ENCODE measurements around the gene PPP1R2.
A peak's percentile ranks its signal among the peaks of the same experiment; 100 is the strongest.
"Not testable (repeated sequence)": the region's sequence is repeated elsewhere in the genome, so short reads cannot be mapped to it uniquely, and the experiment has no call there.

Gene PPP1R2

GRCh38 chr3:195542698-195543499 lies at the start of gene PPP1R2:
TSS of gene PPP1R2 (minus strand) at chr3:195543325. CDS start at chr3:195543025, 300 bp downstream.
- peak; percentile 63 for DNase-seq (ENCODE audit: low read depth)
- H3K4me3 ChIP-seq (ENCODE audit: low read depth, low read length) = peak within 1 kb of the TSS; percentile 78

- no peak overlapping the region for H3K4me3 ChIP-seq (ENCODE audit: low read depth, low read length)
- DNase-seq (ENCODE audit: low read depth) = no peak
These were observed 48.7 kb upstream of the PPP1R2 start for GRCh38 chr3:195591852-195592251.

DNA sequence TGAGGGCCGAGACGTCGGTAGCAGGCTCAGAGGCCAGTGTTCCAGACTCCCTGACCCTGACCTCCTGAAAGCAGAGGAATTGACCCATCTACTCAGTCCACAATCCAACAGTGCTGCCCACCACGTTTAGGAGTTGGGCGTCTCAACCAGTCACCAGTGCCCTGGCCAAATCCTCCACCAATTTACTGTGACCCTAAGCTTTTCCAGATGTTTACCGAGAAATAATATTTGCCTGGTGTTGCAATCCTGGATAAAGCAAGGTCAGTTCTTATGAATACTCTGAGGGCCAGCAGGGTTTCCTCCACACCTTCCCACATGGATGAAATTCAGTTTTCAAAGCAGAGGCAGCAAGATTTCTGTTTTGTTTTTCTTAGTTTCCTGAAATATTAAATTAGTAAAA lies 48.1 kb upstream of the PPP1R2 start:
- no peak overlapping the region for H3K4me3 ChIP-seq (ENCODE audit: low read depth, low read length)
- no peak for DNase-seq (ENCODE audit: low read depth)

GRCh38 chr3:195590381-195590780 lies 47.3 kb upstream of the PPP1R2 start:
- H3K4me3 ChIP-seq (ENCODE audit: low read depth, low read length); DNase-seq (ENCODE audit: low read depth): not testable (repeated sequence)

DNA sequence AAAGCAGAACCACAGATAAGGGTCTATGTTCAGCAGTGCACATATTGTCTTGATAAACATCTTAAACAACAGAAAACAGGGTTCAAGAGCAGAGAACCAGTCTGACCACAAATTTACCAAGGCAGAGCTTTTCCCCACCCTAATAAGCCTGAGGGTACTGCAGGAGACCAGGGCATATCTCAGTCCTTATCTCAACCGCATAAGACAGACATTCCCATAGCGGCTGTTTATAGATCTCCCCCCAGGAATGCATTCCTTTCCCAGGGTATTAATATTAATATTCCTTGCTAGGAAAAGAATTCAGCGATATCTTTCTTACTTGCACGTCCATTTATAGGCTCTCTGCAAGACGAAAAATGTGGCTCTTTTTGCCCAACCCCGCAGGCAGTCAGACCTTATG lies 46.7 kb upstream of the PPP1R2 start:
- H3K4me3 ChIP-seq (ENCODE audit: low read depth, low read length); DNase-seq (ENCODE audit: low read depth): not testable (repeated sequence)

- no peak overlapping the region for H3K4me3 ChIP-seq (ENCODE audit: low read depth, low read length)
- DNase-seq (ENCODE audit: low read depth) = no peak
These were observed 44.7 kb upstream of the PPP1R2 start for GRCh38 chr3:195587824-195588223.

DNA sequence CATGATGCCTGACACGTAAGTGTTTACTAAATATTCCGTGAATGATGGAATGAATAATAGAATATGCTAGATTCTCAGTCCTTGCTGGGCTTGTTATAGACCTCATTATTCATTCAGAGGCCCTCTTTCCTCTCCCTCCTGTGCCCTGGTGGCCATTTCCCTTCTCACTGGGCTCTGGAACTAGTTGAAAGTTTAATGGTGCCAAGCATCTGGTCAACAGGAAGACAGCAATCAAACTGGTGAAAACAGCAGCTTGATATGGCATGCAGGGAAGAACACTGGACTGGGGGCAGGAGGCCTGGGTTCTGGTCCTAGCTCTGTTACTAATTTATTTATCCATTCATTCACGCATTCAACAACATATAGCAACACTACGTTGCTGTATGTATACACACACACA lies 44.3 kb upstream of the PPP1R2 start:
- DNase-seq (ENCODE audit: low read depth) = no peak
- H3K4me3 ChIP-seq (ENCODE audit: low read depth, low read length) = no peak overlapping the region

DNA sequence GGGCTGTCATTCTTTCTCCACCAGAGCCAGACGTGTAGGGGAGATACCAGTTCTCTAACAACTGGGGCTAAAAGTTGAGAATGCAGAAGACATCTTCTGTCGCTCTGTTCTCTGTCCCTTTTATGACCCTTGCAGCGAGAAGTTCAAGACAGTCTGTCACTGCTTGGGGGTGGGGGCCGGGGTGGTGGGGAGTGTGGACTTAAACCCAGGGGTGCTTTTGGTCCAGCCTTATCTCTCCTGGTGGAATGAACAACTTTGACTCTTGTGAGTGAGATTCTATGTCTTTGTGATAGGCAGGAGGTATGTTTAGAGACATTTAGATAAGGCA lies 41.4 kb upstream of the PPP1R2 start:
- no peak overlapping the region for H3K4me3 ChIP-seq (ENCODE audit: low read depth, low read length)
- no peak for DNase-seq (ENCODE audit: low read depth)

DNA sequence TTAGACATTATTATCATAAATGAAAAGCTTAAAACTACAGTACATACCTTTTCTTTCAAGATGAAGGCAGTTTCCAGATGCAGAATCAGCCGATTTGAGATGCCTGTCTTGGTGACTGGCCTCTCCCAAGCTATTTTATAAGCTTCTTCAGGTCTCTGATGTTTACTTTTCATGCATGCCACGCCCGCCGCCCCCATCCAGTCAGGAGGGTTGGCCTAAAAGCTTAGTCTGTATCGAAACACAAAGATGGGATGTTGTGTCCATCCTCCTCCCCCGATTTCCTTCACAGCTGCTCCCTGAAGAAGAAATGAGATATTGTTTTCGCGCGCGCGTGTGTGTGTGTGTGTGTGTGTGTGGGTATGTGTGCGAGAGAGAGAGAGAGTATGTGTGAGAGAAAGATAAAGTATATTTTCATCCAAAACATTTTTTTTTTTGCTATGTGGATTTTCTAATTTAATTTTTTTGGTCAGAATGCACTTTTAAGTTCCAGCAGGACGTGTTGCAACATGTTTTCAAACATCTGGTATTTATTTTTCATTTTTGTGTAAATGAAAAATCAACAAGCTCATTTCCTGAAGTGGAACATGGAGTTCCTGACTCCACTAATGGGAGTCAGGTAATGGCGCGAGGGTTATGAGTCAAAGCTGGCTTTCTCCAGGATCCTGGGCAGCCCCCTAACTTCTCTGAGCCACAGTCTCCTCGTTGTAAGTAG lies 40.9 kb upstream of the PPP1R2 start, which contains the start of gene APOD:
APOD (minus strand) TSS at position 110 of the 712 bp plus-strand sequence. CDS start 4,479 bp downstream, outside the sequence.
- H3K4me3 ChIP-seq (ENCODE audit: low read depth, low read length) = no peak within 1 kb of the TSS
- peak; percentile 39 for DNase-seq (ENCODE audit: low read depth)

DNA sequence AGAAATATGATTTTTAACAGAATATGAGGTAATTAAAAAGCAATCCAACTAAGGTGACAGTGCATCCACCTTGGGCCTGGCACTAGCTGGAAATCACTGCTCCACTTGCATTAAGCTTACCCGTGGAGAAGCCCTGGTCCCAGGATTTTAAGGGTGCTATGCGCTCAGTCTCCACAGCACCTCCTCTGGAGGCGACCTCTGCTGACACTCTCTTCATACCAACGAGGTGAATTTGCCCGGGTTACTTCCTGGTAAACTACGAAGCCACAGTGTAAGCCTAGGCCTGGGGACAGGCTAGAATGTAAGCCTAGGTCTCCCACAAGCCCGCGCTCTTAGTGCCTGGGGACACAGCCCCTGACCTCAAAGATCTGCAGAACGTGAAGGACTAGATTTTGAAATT lies 39.8 kb upstream of the PPP1R2 start:
- DNase-seq (ENCODE audit: low read depth) = no peak

DNA sequence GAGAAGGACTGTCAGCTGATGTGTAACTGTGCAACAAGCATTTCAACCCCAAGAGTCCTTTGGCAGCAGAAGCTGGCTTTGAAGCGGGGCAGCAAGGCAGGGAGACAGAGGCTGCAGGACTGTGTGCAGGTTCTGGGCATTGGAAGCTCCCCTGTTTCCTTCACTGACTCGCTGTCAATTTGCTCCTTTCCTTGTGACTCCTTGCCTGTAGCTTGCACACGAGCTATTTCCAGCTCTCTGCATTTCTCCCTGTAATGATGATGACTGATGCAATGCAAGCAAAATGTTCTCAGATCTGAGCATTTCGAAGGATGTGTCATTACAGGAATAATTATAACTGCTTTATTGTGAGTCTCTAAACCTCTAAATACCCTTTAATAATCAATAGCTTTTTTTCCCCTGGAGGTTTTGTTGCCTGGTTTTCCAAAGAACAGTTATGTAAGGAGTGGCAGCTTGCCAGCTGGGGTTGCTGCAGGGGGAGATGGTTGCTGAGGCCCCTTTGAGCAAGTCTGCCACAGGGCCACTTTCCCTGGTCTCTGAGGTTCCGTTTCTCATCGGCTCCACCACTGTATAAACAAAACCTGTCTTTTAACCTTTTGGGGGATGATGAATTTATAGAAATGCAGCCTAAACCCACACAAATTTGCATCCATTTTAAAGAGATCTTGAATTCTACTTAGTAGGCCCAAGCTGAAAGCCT lies 37.8 kb upstream of the PPP1R2 start:
- no peak overlapping the region for H3K4me3 ChIP-seq (ENCODE audit: low read depth, low read length)
- DNase-seq (ENCODE audit: low read depth) = peak; percentile 54

More for the DNA sequence above, 39.8 kb upstream of the PPP1R2 start:
- no peak overlapping the region for H3K4me3 ChIP-seq (ENCODE audit: low read depth, low read length)

GRCh38 chr3:195579281-195579680 lies 36.2 kb upstream of the PPP1R2 start:
- H3K4me3 ChIP-seq (ENCODE audit: low read depth, low read length) = no peak overlapping the region
- no peak for DNase-seq (ENCODE audit: low read depth)

- no peak overlapping the region for H3K4me3 ChIP-seq (ENCODE audit: low read depth, low read length)
- DNase-seq (ENCODE audit: low read depth) = no peak
These were observed 35.4 kb upstream of the PPP1R2 start for GRCh38 chr3:195578565-195578964.

- H3K4me3 ChIP-seq (ENCODE audit: low read depth, low read length) = no peak overlapping the region
- no peak for DNase-seq (ENCODE audit: low read depth)
These were observed 34.6 kb upstream of the PPP1R2 start for GRCh38 chr3:195577645-195578177.

DNA sequence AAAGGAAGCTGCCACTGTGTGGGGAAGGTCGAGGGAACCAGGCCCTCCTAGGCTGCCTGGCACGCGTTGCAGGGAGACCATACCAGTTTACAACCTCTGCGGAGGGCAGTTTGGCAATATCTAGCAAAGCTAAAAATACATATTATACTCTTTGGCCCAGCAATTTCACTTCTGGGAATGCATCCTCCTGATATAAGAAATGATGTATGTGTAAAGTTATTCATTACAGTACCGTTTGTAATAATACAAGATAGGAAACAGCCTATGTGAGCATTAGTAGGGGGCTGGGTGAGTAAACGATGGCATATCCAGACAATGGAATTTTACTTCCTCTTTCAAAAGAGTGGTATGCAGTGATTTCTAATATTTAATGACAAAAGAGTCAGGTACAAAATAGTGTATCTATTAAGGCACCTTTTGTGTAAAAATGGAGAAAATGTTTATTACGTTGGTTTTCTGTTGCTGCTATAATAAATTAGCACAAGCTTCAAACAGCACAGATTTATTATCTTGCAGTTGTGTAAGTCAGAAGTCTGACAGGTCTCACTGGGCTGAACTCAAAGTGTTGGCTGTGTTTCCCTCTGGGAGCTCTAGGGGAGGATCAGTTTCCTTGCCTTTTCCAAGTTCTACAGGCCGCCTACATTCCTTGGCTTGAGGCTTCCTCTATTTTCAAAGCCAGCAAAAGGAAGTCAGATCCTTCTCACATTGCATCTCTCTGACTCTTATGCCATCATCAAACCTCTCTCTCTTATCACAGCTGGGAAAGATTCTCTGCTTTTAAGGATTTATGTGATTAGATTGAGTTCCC lies 31.6 kb upstream of the PPP1R2 start:
- DNase-seq (ENCODE audit: low read depth) = no peak
- no peak overlapping the region for H3K4me3 ChIP-seq (ENCODE audit: low read depth, low read length)

GRCh38 chr3:195573611-195574496 lies 30.7 kb upstream of the PPP1R2 start:
- H3K4me3 ChIP-seq (ENCODE audit: low read depth, low read length) = no peak overlapping the region
- DNase-seq (ENCODE audit: low read depth) = no peak

DNA sequence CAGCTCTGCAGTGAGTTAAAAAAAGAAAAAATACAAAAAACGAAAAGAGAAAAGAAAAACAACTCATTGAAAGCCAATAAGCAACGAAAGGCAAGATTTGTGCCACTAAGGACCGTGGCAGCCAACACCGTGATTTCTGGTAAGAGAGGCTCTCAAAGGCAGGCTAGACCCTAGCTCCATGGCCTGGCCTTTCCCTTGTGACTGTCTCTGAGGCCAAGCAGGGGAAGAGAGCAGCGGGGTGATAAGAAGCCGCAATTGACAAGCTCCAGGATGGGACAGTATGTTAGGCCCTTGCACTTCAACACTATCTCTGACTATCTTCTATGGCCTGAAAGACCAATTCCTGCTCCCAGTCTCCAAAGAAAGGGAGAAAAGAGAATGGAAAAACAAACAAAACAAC lies 28.2 kb upstream of the PPP1R2 start:
- DNase-seq (ENCODE audit: low read depth) = no peak
- no peak overlapping the region for H3K4me3 ChIP-seq (ENCODE audit: low read depth, low read length)

DNA sequence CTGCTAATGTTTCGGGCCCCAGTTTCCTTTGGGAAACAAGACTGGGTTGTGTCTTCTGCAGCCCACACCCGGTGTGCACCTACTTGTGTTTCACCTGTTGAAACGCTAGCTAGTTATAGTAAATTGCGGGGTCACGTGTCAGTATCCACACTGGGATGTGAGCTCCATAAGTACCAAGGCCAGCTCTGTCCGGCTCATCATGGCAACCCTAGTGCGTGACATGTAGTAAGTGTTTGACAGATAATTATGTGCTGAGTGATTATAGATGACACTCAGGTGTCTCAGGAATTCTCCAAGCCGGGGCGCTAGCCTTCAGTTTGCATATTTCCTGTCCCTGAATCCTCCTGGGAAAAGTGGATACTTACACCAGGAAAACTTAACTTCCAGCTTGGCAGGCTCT lies 27.8 kb upstream of the PPP1R2 start:
- H3K4me3 ChIP-seq (ENCODE audit: low read depth, low read length) = no peak overlapping the region

More for the DNA sequence above, 27.8 kb upstream of the PPP1R2 start:
- DNase-seq (ENCODE audit: low read depth) = no peak

Data from skeletal muscle cell (primary cell).